LNCaP clone FGC (cell line): ENCODE results near the gene NUMA1.
A peak's percentile ranks its signal among the peaks of the same experiment; 100 is the strongest.

ENCODE experiments used
- DNase-seq: peaks from one replicate; pipeline ENCODE4 v3.0.0-alpha.2; 2011; ENCODE audit warnings: low read depth
- H3K4me3 ChIP-seq: 2 replicates; pipeline ENCODE4 v1.5.1; 2011; ENCODE audit warnings: mild to moderate bottlenecking, low read depth, low read length, control low read depth
- TF ChIP-seq, protein P1 (sequence below): IDR thresholded peaks from 2 replicates; pipeline ENCODE4 v1.5.1; 2012; ENCODE audit warnings: mild to moderate bottlenecking; ENCODE audit not compliant: control insufficient read depth, insufficient read depth; ENCODE audit errors: extremely low read depth

NUMA1 gene

DNA sequence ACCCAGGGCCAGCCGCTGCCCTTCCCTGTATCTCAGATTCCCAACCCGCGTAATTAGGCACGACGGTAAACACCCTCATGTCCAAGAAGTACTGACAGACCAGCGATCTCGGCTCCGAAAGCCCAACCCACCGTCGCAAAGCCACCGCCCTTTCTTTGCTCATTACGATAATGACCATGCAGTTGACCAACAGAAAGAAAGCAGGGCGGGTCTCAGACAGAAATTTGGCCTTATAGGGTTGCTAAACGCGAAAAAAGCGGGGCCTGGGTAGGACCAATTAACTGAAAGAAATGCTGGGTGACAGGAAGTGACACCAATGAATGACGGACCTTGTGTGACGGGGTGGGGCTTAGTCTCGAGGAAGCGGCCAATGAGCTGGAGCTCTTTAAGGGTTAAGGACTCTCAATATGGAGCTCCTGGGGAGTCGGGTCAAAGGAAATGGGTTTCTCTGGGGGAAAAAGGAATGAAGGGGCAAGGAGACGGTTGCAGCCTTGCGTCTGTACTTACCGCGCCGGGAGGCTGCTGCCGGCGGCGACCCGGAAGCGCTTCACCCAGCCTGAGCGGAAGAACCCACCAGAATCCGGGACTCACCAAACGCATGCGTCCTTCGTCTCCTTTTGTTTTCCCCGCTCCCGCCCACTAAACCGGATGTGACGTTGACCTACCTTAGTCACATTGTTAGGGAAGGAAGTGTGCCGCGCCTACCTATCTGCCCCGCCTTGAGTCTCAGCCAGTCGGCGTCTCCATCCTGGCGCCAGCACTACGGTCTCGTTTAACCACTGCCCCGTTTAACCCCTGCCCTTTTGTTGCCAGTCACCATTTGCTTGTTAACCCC lies 32.0 kb upstream of the NUMA1 start, which contains the start of gene ANAPC15:
Gene ANAPC15 (minus strand): TSS at position 553 of the 835 bp plus-strand sequence. CDS start 1,419 bp downstream, outside the sequence.
- TF ChIP-seq, protein P1, sequence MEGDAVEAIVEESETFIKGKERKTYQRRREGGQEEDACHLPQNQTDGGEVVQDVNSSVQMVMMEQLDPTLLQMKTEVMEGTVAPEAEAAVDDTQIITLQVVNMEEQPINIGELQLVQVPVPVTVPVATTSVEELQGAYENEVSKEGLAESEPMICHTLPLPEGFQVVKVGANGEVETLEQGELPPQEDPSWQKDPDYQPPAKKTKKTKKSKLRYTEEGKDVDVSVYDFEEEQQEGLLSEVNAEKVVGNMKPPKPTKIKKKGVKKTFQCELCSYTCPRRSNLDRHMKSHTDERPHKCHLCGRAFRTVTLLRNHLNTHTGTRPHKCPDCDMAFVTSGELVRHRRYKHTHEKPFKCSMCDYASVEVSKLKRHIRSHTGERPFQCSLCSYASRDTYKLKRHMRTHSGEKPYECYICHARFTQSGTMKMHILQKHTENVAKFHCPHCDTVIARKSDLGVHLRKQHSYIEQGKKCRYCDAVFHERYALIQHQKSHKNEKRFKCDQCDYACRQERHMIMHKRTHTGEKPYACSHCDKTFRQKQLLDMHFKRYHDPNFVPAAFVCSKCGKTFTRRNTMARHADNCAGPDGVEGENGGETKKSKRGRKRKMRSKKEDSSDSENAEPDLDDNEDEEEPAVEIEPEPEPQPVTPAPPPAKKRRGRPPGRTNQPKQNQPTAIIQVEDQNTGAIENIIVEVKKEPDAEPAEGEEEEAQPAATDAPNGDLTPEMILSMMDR = no peak

DNA sequence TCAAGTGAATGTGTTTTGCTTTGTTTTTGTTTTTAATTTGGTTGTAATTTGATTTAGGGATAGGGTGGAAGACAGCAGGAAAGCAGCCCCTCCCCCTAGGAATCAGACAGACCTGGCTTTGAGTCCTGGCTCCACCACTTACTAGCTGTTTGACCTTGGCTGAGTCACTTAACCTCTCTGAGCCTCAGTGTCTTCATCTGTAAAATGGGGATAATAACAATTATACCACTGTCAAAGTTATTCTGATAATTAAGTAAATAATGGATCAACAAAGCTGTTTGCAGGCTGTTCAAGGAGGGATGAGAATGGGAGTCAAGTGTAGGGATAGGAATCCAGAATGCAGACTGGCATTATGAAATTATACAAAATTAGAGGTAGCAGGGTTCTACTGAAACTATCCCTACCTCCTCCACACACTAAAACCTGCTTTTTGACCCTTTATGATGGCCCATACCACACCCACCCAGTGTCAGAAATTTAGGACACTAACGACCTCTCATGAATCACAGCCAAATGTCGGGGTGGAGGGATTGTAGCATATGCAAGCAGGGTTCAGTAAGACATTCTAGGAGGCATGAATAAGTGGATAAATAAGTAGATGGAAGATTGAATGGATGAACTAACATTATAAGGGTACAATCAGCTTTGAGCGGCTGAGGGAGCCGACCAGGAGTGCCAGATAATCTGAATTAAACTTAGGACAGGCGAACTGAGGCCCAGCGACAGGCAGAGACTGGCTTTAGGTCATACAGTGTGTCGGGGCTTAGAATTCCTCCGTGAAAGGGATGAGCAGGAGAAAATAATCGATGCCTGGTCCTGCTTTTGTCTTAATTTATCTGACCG lies 31.2 kb upstream of the NUMA1 start:
- DNase-seq = no peak
- peak overlapping the region; percentile 80 for H3K4me3 ChIP-seq
- TF ChIP-seq, protein P1 = no peak

More for the DNA sequence above, 32.0 kb upstream of the NUMA1 start, which contains the start of gene ANAPC15:
- DNase-seq = peak; percentile 99
- peak within 1 kb of the TSS; percentile 80 for H3K4me3 ChIP-seq

DNA sequence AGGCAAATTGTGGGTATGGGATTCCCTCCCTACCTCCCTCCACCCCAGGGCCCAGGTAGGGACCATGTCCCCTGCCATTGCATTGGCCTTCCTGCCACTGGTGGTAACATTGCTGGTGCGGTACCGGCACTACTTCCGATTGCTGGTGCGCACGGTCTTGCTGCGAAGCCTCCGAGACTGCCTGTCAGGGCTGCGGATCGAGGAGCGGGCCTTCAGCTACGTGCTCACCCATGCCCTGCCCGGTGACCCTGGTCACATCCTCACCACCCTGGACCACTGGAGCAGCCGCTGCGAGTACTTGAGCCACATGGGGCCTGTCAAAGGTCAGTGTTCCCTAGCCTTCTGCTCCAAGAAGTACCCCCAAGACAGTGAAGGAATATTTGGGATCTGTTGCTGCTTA lies 25.5 kb upstream of the NUMA1 start, which contains the start of gene TOMT:
Gene TOMT (plus strand): TSS at position 37 of the 400 bp plus-strand sequence. CDS start 28 bp downstream, at position 65.
- TF ChIP-seq, protein P1 = no peak
- H3K4me3 ChIP-seq = no peak within 1 kb of the TSS
- no peak for DNase-seq

DNA sequence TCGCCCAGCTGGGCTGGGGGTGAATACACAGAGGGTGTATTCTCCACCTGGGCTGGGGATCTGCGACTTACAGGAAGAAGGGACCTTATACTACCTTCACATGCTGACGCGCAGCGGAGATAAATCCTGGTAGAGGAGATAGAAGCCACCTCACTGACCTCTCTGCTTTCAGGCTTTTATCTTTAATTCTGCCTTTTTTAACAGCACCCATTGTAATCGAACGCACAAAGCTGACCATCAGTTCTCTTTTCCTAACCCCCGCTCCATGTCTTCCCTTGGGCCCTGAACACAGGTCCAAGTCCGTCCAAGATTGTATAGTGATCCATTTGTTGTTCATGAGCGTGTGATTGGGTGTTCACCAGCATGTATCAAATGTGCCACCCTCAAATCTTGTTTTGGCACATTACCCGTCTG lies 23.4 kb upstream of the NUMA1 start:
- no peak for DNase-seq
- TF ChIP-seq, protein P1 = no peak
- peak overlapping the region; percentile 46 for H3K4me3 ChIP-seq

DNA sequence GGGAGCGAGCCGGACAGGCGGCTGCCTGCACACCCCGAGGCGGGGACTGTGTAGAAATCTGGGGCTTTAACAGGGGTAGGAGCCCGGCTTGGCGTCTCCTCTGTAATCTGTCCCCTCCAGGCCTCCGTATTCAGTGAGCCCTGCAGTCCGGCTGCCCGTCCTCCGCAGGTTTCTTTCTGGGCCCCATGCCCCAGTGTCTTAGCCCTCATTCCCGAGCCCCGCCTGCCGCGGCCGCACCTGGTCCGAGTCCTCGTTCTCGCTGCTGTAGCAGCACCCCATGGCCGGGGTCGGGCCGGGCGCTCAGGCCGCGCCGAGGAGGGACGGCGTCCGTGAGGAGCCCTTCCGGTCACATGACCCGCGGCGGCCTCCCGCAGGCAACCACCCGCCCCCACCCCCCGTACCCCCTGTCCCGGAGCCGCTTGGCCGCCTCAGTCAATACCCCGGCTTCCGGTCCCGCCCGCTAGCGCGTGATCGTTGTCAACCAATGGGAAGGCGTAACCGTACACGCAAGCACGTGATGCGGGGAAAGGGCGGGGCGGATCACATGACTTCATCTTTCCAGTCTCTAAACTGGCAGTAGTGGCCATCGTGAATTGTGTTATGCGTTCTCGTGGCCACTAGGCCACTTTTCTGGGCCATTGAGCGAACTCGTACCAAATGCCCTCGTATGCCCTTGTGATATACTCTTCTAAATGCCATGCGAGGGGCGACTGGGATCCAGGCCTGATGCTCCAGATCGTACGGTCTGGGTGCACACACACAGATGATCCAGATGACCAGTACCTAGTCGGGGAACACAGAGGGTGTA lies 22.8 kb upstream of the NUMA1 start, which contains the start of gene LAMTOR1:
Gene LAMTOR1 (minus strand): TSS at position 352 of the 808 bp plus-strand sequence. CDS start 73 bp downstream, at position 279.
- peak within 1 kb of the TSS; percentile 99 for H3K4me3 ChIP-seq
- TF ChIP-seq, protein P1 = peak; percentile 47
- peak; percentile 99 for DNase-seq

DNA sequence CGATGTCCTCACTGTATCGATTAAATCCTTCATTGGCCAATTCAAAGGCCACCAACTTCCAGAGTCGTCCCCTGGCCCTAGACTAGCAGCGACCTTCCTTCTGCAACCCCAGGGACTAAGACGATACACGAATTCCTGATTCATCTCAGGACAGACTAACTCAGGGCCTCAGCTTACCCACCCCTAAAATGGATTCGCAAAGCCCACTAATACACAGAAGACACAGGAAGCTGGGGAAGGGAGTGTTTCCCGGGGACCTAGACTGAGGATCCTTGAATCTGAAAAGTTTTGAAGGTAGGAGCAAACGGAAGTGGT lies 22.2 kb upstream of the NUMA1 start:
- peak overlapping the region; percentile 99 for H3K4me3 ChIP-seq
- TF ChIP-seq, protein P1 = no peak
- DNase-seq = no peak
